ENCODE results near the gene SPECC1.
"Not testable (repeated sequence)": the region's sequence is repeated elsewhere in the genome, so short reads cannot be mapped to it uniquely, and the experiment has no call there.

The SPECC1 gene

GRCh38 chr17:20281860-20282259, 272.7 kb downstream of the SPECC1 start:
- no peak for DNase-seq

- no peak for DNase-seq
Observed at GRCh38 chr17:20282526-20283308, 273.6 kb downstream of the SPECC1 start.

GRCh38 chr17:20284022-20284421, 274.9 kb downstream of the SPECC1 start:
- DNase-seq: no peak

- DNase-seq: no peak
Observed at GRCh38 chr17:20284570-20285295, 275.6 kb downstream of the SPECC1 start.

- DNase-seq: no peak
Observed at GRCh38 chr17:20289984-20290383, 280.8 kb downstream of the SPECC1 start.

- DNase-seq: no peak
Observed at GRCh38 chr17:20291853-20292252, 282.7 kb downstream of the SPECC1 start.

- no peak for DNase-seq
Observed at GRCh38 chr17:20293501-20293900, 284.3 kb downstream of the SPECC1 start.

GRCh38 chr17:20294120-20294519, 285.0 kb downstream of the SPECC1 start:
- no peak for DNase-seq

- DNase-seq: no peak
Observed at GRCh38 chr17:20299013-20299412, 289.9 kb downstream of the SPECC1 start.

- DNase-seq: no peak
Observed at GRCh38 chr17:20300436-20300934, 291.3 kb downstream of the SPECC1 start.

- no peak for DNase-seq
Observed at GRCh38 chr17:20302246-20302917, 293.2 kb downstream of the SPECC1 start.

GRCh38 chr17:20304961-20305360, 295.8 kb downstream of the SPECC1 start:
- DNase-seq: no peak

GRCh38 chr17:20306924-20307323, 297.8 kb downstream of the SPECC1 start:
- DNase-seq: no peak

- no peak for DNase-seq
Observed at GRCh38 chr17:20307326-20307910, 298.3 kb downstream of the SPECC1 start.

- no peak for DNase-seq
Observed at GRCh38 chr17:20310481-20310880, 301.3 kb downstream of the SPECC1 start.

- no peak for DNase-seq
Observed at GRCh38 chr17:20313306-20313705, 304.1 kb downstream of the SPECC1 start.

GRCh38 chr17:20313891-20314290, 304.7 kb downstream of the SPECC1 start:
- no peak for DNase-seq

- no peak for DNase-seq
Observed at GRCh38 chr17:20314834-20315233, 305.7 kb downstream of the SPECC1 start.

GRCh38 chr17:20315311-20315710, 306.2 kb downstream of the SPECC1 start:
- DNase-seq: no peak

- DNase-seq: no peak
Observed at GRCh38 chr17:20315821-20316220, 306.7 kb downstream of the SPECC1 start.

- DNase-seq: peak; percentile 5
Observed at GRCh38 chr17:20320535-20321229, 311.5 kb downstream of the SPECC1 start.

GRCh38 chr17:20321357-20321756, 312.2 kb downstream of the SPECC1 start:
- DNase-seq: not testable (repeated sequence)

- DNase-seq: not testable (repeated sequence)
Observed at GRCh38 chr17:20327739-20328138, 318.6 kb downstream of the SPECC1 start.

Data from KG1 (cell line).